MM.1S (cell line): ENCODE measurements around the gene ZP2.

Experiments
- DNase-seq: peaks from one replicate; pipeline ENCODE4 v3.0.0-alpha.2; 2015
- H2AFZ ChIP-seq: fragments of 300-600 bp; sonication (generic); 2 replicates; pipeline ENCODE4 v1.6.0; 2016; ENCODE audit warnings: antibody characterized with exemption, low read length
- H3F3A ChIP-seq: fragments of 300-600 bp; sonication (generic); 2 replicates; pipeline ENCODE4 v1.6.1; 2016; ENCODE audit warnings: mild to moderate bottlenecking, antibody characterized with exemption, low read length, moderate library complexity, mixed read lengths; ENCODE audit not compliant: insufficient read depth
- H3K27ac ChIP-seq: fragments of 300-600 bp; sonication (generic); 2 replicates; pipeline ENCODE4 v1.5.1; 2016; ENCODE audit warnings: mild to moderate bottlenecking, low read length
- H3K27me3 ChIP-seq: fragments of 300-600 bp; sonication (generic); replicated peaks from 2 replicates; pipeline ENCODE4 v1.6.0; 2016; ENCODE audit warnings: low read length; ENCODE audit not compliant: insufficient read depth
- H3K36me3 ChIP-seq: fragments of 300-600 bp; sonication (generic); replicated peaks from 2 replicates; pipeline ENCODE4 v1.6.1; 2016; ENCODE audit warnings: mild to moderate bottlenecking, low read length, mixed read lengths; ENCODE audit not compliant: insufficient read depth
- H3K4me1 ChIP-seq: fragments of 300-600 bp; sonication (generic); 2 replicates; pipeline ENCODE4 v1.6.1; 2016; ENCODE audit warnings: low read length, mixed read lengths
- H3K4me2 ChIP-seq: fragments of 300-600 bp; sonication (generic); 2 replicates; pipeline ENCODE4 v1.6.0; 2016; ENCODE audit warnings: low read depth, low read length
- H3K4me3 ChIP-seq: fragments of 300-600 bp; sonication (generic); 2 replicates; pipeline ENCODE4 v1.5.1; 2016; ENCODE audit warnings: low read length, mixed read lengths
- H3K79me2 ChIP-seq: fragments of 300-600 bp; sonication (generic); 2 replicates; pipeline ENCODE4 v1.6.1; 2016; ENCODE audit warnings: mixed run types, low read length, mixed read lengths
- H3K9ac ChIP-seq: fragments of 300-600 bp; sonication (generic); 2 replicates; pipeline ENCODE4 v1.6.1; 2016; ENCODE audit warnings: low read length, mixed read lengths
- H3K9me2 ChIP-seq: fragments of 300-600 bp; sonication (generic); replicated peaks from 2 replicates; pipeline ENCODE4 v1.6.1; 2016; ENCODE audit warnings: mild to moderate bottlenecking, low read length, mixed read lengths; ENCODE audit not compliant: insufficient read depth
- H3K9me3 ChIP-seq: fragments of 300-600 bp; sonication (generic); replicated peaks from 2 replicates; pipeline ENCODE4 v1.6.1; 2016; ENCODE audit warnings: mild to moderate bottlenecking, low read length, mixed read lengths; ENCODE audit not compliant: insufficient read depth
- H4K20me1 ChIP-seq: fragments of 300-600 bp; sonication (generic); 2 replicates; pipeline ENCODE4 v1.6.1; 2016; ENCODE audit warnings: mild to moderate bottlenecking, low read length, moderate library complexity, mixed read lengths; ENCODE audit not compliant: insufficient read depth
- CTCF ChIP-seq: fragments of 300-600 bp; sonication (generic); IDR thresholded peaks from 2 replicates; pipeline ENCODE4 v1.5.1; 2016; ENCODE audit warnings: antibody characterized with exemption, low read length, mixed read lengths
- EZH2 ChIP-seq: fragments of 300-600 bp; sonication (generic); optimal IDR thresholded peaks from 2 replicates; pipeline ENCODE3; 2017; ENCODE audit warnings: low read depth, mild to moderate bottlenecking, antibody characterized with exemption, low read length, mixed read lengths
- EZH2phosphoT487 ChIP-seq: fragments of 300-600 bp; sonication (generic); IDR thresholded peaks from 2 replicates; pipeline ENCODE4 v1.6.1; 2018; ENCODE audit warnings: antibody characterized with exemption, low read length

Gene ZP2

GRCh38 chr16:21185659-21186325, 25.6 kb downstream of the ZP2 start:
- no peaks in the 10 kb centered on the region for H3K79me2 ChIP-seq
- no peaks in the 10 kb centered on the region for H3K4me1 ChIP-seq
- H3K9ac ChIP-seq = no peak overlapping the region
- no peak for TF ChIP-seq EZH2phosphoT487
- no peak overlapping the region for H3K4me3 ChIP-seq
- H3K4me2 ChIP-seq = no peak overlapping the region
- no peaks in the 10 kb centered on the region for H3K9me3 ChIP-seq
- no peak overlapping the region for H2AFZ ChIP-seq
- no peaks in the 10 kb centered on the region for H3F3A ChIP-seq
- H3K9me2 ChIP-seq = no peaks in the 10 kb centered on the region
- H3K36me3 ChIP-seq = no peaks in the 10 kb centered on the region
- H4K20me1 ChIP-seq = no peaks in the 10 kb centered on the region
- no peak for DNase-seq
- H3K27me3 ChIP-seq = no peaks in the 10 kb centered on the region
- no peak overlapping the region for H3K27ac ChIP-seq

- no peaks in the 10 kb centered on the region for H3K36me3 ChIP-seq
- H3F3A ChIP-seq = no peaks in the 10 kb centered on the region
- H3K27me3 ChIP-seq = no peaks in the 10 kb centered on the region
- no peaks in the 10 kb centered on the region for H3K9me2 ChIP-seq
- H3K27ac ChIP-seq = no peak overlapping the region
- H3K4me2 ChIP-seq = no peak overlapping the region
- TF ChIP-seq EZH2phosphoT487 (no peak), CTCF (no peak), EZH2 (no peak)
- no peaks in the 10 kb centered on the region for H3K4me1 ChIP-seq
- H4K20me1 ChIP-seq = no peaks in the 10 kb centered on the region
- no peak overlapping the region for H3K4me3 ChIP-seq
- no peak overlapping the region for H3K9ac ChIP-seq
- DNase-seq = no peak
- H3K9me3 ChIP-seq = no peaks in the 10 kb centered on the region
- H3K79me2 ChIP-seq = no peaks in the 10 kb centered on the region
- H2AFZ ChIP-seq = no peak overlapping the region
Measured at GRCh38 chr16:21184834-21185233, 26.5 kb downstream of the ZP2 start.

- Histone ChIP-seq H3F3A (no peaks in the 10 kb centered on the region), H3K27ac (no peak overlapping the region), H3K9me3 (no peaks in the 10 kb centered on the region), H3K9me2 (no peaks in the 10 kb centered on the region), H3K79me2 (no peaks in the 10 kb centered on the region), H3K36me3 (no peaks in the 10 kb centered on the region), H3K4me3 (no peak overlapping the region), H3K4me1 (no peaks in the 10 kb centered on the region), H3K4me2 (no peak overlapping the region), H2AFZ (no peak overlapping the region), H3K27me3 (no peaks in the 10 kb centered on the region), H4K20me1 (no peaks in the 10 kb centered on the region), H3K9ac (no peak overlapping the region)
- no peak for TF ChIP-seq CTCF
- TF ChIP-seq EZH2 = no peak
- TF ChIP-seq EZH2phosphoT487 = no peak
- no peak for DNase-seq
Measured at GRCh38 chr16:21183995-21184394, 27.4 kb downstream of the ZP2 start.

GRCh38 chr16:21179983-21180365, 31.4 kb downstream of the ZP2 start:
- Histone ChIP-seq H3K36me3 (no peaks in the 10 kb centered on the region), H4K20me1 (no peaks in the 10 kb centered on the region), H3K9ac (no peak overlapping the region), H3F3A (no peaks in the 10 kb centered on the region), H3K4me3 (no peak overlapping the region), H3K27me3 (no peaks in the 10 kb centered on the region), H3K27ac (no peak overlapping the region), H3K4me1 (no peaks in the 10 kb centered on the region), H3K9me2 (no peaks in the 10 kb centered on the region), H3K79me2 (no peaks in the 10 kb centered on the region), H2AFZ (no peak overlapping the region), H3K4me2 (no peak overlapping the region), H3K9me3 (no peaks in the 10 kb centered on the region)
- no peak for TF ChIP-seq EZH2phosphoT487
- DNase-seq = no peak
